Cerebellar nuclear complex (tissue), 1 donor: ENCODE data around the gene TXNIP.

Experiments used
- DNase-seq, 2 experiments: peaks; one replicate each; lab custom pipeline; 2025; lab: John Stamatoyannopoulos, UW

TXNIP gene

GRCh38 chr1:146012703-146013558, 16.6 kb upstream of the TXNIP start:
- DNase-seq = no peak

GRCh38 chr1:146010126-146010738, 13.9 kb upstream of the TXNIP start:
- no peak for DNase-seq

- no peak for DNase-seq
Measured at GRCh38 chr1:146007489-146008133, 11.2 kb upstream of the TXNIP start.

DNA sequence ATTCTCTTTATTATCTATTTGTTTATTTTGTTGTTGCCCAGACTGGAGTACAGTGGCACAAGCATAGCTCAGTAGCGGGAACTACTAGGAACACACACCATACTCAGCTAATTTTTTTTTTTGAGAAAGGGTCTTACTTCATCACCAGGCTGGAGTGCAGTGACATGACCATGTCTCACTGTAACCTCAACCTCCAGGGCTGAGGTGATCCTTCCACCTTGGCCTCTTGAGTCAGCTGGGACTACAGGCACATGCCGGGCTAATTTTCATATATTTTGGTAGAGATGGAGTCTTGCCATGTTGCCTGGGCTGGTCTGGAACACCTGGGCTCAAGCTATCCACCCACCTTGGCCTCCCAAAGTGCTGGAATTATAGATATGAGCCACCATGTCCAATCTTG, 5.3 kb upstream of the TXNIP start:
- DNase-seq = no peak

- peak in 1 of 2 experiments; percentile 35 for DNase-seq
Measured at GRCh38 chr1:145999321-146000024, 3.1 kb upstream of the TXNIP start.

- DNase-seq = no peak
Measured at GRCh38 chr1:145997718-145998023, 1.3 kb upstream of the TXNIP start.

DNA sequence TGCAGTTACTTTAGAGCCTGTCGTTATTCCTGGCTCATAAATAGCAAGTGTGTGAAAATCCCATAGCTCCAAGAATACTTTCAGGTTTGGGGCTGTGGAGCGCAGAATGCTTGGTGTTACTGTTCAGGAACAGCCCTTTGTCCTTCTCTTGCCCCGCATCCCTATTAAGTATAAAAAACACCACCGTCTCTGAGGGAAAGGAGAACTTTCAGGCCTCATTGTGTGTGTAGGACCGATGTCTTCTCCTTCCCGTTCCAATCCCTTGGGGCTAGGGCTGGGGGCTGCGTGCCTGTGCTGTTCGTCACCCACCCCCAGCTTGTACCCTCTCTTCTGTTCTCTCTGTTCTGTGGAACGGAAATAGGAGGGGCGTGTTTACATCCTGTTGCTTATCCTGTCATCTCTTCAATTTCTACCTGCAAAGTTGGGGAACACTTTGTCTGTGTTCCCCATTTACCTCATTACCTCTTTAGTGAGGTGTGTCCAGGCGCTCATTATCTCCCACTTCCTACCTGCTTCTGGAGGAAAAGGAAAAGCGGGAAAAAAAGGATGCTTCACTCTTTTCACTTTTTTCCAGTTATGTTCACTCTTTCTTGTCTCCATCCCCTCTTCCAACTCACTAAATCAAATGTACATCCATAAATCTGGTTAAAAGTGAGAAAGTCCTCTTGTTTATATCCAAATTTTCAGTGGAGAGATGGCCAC, 788 bp upstream of the TXNIP start:
- peak in 1 of 2 experiments; percentile 55 for DNase-seq

- no peak for DNase-seq
Measured at GRCh38 chr1:145995964-145996432, 381 bp downstream of the TXNIP start.

DNA sequence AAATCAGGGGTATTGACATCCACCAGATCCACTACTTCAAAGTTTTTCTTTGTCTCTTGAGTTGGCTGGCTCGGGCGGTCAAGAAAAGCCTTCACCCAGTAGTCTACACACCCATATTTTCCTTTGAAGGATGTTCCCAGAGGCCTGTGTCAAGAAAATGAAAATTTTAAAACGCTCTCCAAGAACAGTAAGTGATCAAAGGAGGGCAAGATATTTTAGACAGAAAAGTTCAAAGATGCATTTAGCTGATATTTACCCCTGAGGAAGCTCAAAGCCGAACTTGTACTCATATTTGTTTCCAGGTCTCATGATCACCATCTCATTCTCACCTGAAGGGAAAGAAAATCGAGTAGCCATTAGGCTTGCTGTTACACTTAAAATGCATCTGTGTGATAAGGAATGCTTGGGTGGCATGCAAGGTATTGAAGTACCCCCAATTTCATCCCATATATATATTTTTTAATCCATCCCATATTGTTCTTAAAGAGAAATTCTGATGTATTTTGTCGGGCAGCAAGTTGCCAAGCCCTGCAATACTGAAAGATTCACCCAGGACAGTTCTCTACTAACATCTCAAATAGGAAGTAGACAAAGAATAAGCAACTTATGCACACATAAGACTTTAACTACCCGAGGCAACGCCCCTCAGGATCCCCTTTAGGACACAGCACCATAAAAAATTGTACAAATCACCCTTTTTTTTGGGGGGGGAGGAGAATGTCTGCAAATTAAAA, 1.1 kb downstream of the TXNIP start:
- DNase-seq = no peak

DNA sequence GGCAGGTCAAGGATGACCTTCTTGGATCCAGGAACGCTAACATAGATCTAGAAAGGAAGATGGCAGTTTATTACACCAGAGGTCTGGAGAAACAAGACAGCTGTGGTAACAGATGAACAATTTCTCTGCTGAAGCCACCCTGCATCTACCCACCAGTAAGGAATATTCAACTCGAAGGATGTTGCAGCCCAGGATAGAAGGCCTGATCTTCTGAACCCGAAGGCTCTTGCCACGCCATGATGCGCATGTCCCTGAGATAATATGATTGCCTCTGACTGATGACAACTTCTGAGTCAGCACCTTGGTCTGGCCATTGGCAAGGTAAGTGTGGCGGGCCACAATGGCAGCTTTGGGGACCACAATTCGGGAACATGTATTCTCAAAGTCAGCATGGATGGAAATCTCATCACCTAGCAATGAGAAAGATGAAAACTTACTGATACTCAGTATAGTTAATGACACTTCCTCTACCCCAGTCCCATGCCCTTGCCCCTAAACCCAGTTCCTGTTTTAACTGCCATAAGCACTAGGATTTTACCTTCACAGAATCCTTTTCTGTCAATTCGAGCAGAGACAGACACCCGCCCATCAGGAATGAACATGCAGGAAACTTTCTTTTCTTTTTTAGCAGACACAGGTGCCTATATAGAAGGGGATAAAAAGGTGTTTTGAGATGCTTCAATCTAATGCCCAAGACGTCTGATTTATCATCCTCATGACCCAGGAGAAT, 1.8 kb downstream of the TXNIP start:
- DNase-seq = no peak

DNA sequence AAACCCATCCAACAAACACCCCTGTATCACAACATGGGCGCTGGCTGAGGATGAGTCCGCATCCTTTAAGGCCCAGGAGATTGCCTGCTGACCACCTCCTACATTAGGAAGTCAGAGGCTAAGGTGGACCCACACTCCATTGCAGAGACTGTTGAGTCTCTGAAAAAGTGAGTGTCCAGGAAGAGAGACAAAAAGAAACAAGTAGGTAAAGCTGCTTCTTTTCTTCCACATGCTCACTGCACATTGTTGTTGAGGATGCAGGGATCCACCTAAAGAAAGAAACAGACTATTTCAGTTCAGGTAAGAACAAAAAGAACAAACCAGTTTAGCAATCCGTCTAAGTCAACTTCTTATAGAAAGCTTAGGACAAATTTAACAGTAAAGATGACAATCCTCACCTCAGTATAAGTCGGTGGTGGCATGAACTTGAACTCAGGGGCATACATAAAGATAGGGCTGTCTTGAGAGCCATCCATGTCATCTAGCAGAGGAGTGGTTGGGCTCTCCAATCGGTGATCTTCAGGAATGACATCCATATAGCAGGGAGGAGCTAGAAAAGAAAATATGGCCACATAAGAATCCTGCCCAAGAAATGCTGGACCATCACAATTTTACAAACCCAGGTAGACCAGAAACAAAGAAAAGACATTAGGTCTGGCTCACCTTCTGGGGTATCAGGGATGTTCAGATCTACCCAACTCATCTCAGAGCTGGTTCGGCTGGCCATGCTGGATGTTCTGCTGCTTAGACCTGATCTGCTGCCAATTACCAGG, 2.6 kb downstream of the TXNIP start:
- DNase-seq = no peak

- no peak for DNase-seq
Measured at GRCh38 chr1:145992958-145993617, 3.3 kb downstream of the TXNIP start.

- DNase-seq = no peak
Measured at GRCh38 chr1:145992502-145992936, 3.9 kb downstream of the TXNIP start.

DNA sequence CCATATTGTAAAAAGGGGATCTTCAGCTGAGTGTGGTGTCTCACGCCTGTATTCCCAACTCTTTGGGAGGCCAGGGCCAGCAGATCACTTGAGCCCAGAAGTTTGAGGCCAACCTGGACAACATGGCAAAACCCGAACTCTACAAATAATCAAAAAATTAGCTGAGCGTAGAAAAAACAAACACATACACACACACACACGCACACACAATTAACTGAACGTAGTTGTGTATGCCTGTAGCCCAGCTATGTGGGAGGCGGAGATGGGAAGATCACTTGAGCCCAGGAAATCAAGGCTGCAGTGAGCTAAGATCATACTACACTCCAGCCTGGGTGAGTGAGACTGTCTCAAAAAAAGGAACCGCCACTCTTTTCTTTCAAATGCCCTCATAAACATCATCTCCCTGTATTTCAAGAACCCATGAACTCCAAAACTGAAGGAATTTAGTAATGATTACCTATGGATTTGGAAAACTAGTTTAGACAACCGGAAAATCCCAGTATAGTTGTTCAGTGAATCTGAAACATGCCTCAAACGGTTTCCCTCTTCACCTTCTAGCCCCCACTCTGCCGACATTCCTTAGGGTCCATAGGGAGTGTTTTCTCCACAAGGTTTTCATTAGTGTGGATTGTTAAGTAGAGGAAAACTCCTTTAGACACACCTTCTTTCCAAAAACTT, 4.5 kb downstream of the TXNIP start:
- DNase-seq = no peak

DNA sequence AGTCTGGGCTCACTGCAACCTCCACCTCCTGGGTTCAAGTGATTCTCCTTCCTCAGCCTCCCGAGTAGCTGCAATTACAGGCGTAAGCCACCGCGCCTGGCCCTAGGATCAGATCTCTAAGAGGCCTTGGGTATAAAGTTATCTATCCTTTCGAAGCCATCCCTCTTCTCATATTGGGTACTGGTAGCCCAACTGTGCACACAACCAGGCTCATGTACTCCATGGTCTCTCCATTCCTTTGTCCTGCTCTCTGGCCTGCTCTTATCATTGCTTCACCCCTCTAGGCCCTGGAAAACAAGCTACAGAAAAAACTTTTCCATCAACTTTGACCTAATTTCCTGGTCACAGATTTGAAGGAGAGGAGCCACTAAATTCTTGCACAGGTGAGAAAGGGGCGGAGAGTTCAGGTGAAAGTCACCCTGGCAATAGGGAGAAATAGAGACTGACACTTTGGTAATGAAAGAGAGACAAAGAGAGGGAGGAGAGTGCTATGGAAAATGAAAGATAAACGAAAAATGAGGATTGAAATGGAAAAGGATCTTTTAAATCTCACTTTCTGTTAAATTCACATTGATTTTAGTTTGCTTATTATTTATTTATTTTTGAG, 6.0 kb downstream of the TXNIP start:
- DNase-seq = no peak

DNA sequence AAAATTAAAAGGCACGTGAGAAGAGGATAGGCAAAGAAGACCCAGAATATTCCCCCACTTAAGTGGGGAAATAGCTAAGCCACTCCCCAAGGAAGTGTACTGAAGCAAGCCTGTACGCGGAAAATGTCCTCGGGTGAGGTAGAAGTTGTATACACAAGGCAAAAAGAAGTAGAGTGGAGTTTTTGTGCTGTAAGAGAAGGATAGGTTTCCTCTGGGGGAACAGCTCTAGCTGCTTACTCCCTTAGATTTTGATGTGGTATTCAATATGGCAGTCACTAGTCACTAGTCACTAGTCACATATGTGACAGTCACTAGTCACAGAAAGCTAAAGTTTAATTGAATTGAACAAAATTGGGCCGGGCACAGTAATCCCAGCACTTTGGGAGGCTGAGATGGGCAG, 7.6 kb downstream of the TXNIP start:
- no peak for DNase-seq

- no peak for DNase-seq
Measured at GRCh38 chr1:145987926-145988325, 8.5 kb downstream of the TXNIP start.

- no peak for DNase-seq
Measured at GRCh38 chr1:145986551-145986950, 9.8 kb downstream of the TXNIP start.
